GF-D8 (cell line): ENCODE measurements around the gene CNTNAP2.
"Not testable (repeated sequence)": the region's sequence is repeated elsewhere in the genome, so short reads cannot be mapped to it uniquely, and the experiment has no call there.

Experiments used
- DNase-seq: peaks from one replicate; lab custom pipeline; 2025; lab: John Stamatoyannopoulos, UW

Gene CNTNAP2

GRCh38 chr7:147106746-147107145 lies 990.1 kb downstream of the CNTNAP2 start:
- DNase-seq = no peak

- not testable (repeated sequence) for DNase-seq
Observed at GRCh38 chr7:147114525-147114924, 997.9 kb downstream of the CNTNAP2 start.

GRCh38 chr7:147136352-147136751 lies 1019.8 kb downstream of the CNTNAP2 start:
- no peak for DNase-seq

GRCh38 chr7:147145194-147145593 lies 1028.6 kb downstream of the CNTNAP2 start:
- DNase-seq = no peak

GRCh38 chr7:147146169-147146568 lies 1029.6 kb downstream of the CNTNAP2 start:
- no peak for DNase-seq

GRCh38 chr7:147151661-147152060 lies 1035.1 kb downstream of the CNTNAP2 start:
- no peak for DNase-seq

- DNase-seq = no peak
Observed at GRCh38 chr7:147153571-147153970, 1037.0 kb downstream of the CNTNAP2 start.

GRCh38 chr7:147161405-147161804 lies 1044.8 kb downstream of the CNTNAP2 start:
- no peak for DNase-seq

GRCh38 chr7:147170341-147171012 lies 1053.9 kb downstream of the CNTNAP2 start:
- DNase-seq = no peak

- DNase-seq = no peak
Observed at GRCh38 chr7:147171013-147171391, 1054.4 kb downstream of the CNTNAP2 start.

- DNase-seq = no peak
Observed at GRCh38 chr7:147173883-147174282, 1057.3 kb downstream of the CNTNAP2 start.

GRCh38 chr7:147182874-147183273 lies 1066.3 kb downstream of the CNTNAP2 start:
- DNase-seq = no peak

- DNase-seq = no peak
Observed at GRCh38 chr7:147183276-147183675, 1066.7 kb downstream of the CNTNAP2 start.

- no peak for DNase-seq
Observed at GRCh38 chr7:147188467-147188866, 1071.9 kb downstream of the CNTNAP2 start.

- DNase-seq = no peak
Observed at GRCh38 chr7:147193476-147193875, 1076.9 kb downstream of the CNTNAP2 start.

- DNase-seq = no peak
Observed at GRCh38 chr7:147196481-147196880, 1079.9 kb downstream of the CNTNAP2 start.

GRCh38 chr7:147197006-147197405 lies 1080.4 kb downstream of the CNTNAP2 start:
- no peak for DNase-seq

GRCh38 chr7:147199868-147200267 lies 1083.3 kb downstream of the CNTNAP2 start:
- no peak for DNase-seq

- DNase-seq = no peak
Observed at GRCh38 chr7:147207988-147208387, 1091.4 kb downstream of the CNTNAP2 start.

- DNase-seq = no peak
Observed at GRCh38 chr7:147231275-147231674, 1114.7 kb downstream of the CNTNAP2 start.

GRCh38 chr7:147235645-147236382 lies 1119.2 kb downstream of the CNTNAP2 start:
- DNase-seq = no peak

GRCh38 chr7:147240468-147240867 lies 1123.9 kb downstream of the CNTNAP2 start:
- no peak for DNase-seq

GRCh38 chr7:147245274-147245673 lies 1128.7 kb downstream of the CNTNAP2 start:
- no peak for DNase-seq

- DNase-seq = no peak
Observed at GRCh38 chr7:147249956-147250355, 1133.4 kb downstream of the CNTNAP2 start.
